HCT116 (cell line): ENCODE measurements around the gene HSPG2. TPM values are rescaled to one million over a fixed set of nuclear protein-coding genes. Genes with fewer than 3 reads are reported as not detected.

Source experiments
- ATAC-seq: fragments of 200-7000 bp; cut with Tn5 transposase; 2 replicates; pipeline ENCODE4 v1.9.1; 2020; ENCODE audit warnings: mild to moderate bottlenecking, moderate library complexity
- BruUV-seq: library from RNA; stranded (reverse); fragments of 400-500 nt; replicated peaks from 2 replicates; lab custom pipeline; 2021; lab: Mats Ljungman, UMichigan
- CTCF ChIA-PET: fragments of 300-600 bp; sonication (Branson Sonifier 250); formaldehyde crosslinking; loops from one replicate; lab custom pipeline; 2021; ENCODE audit warnings: antibody characterized with exemption; lab: Charles Lee
- POLR2A ChIA-PET: fragments of 300-600, 350-600 bp; sonication (Branson Sonifier 250); formaldehyde crosslinking; loops from one replicate; lab custom pipeline; 2021; ENCODE audit warnings: antibody characterized with exemption; lab: Charles Lee
- RAD21 ChIA-PET, 2 experiments: fragments of 300-600 bp; sonication (Branson Sonifier 250); formaldehyde crosslinking; loops; one replicate each; lab custom pipeline; 2023; ENCODE audit warnings: low total read pairs in 2 of 2; ENCODE audit not compliant: uncharacterized antibody in 2 of 2, unreplicated experiment in 2 of 2, low non-redundant PET in 1 of 2; lab: Charles Lee
- DNase-seq: peaks from one replicate; pipeline ENCODE4 v3.0.0-alpha.2; 2010; ENCODE audit warnings: low read depth, low spot score
- H2AFZ ChIP-seq: fragments of 200-600 bp; shearing (Covaris generic), sonication (generic); 2 replicates; pipeline ENCODE4 v1.6.1; 2017; ENCODE audit warnings: low read depth, mixed run types, mixed read lengths, antibody characterized with exemption, low read length; ENCODE audit not compliant: poor library complexity, severe bottlenecking
- H3K27ac ChIP-seq: 2 replicates; pipeline ENCODE4 v1.5.1; 2012; ENCODE audit warnings: low read depth, low read length
- H3K27me3 ChIP-seq: fragments of 200-600 bp; sonication (generic); 2 replicates; pipeline ENCODE4 v1.6.1; 2016; ENCODE audit warnings: mixed run types, low read length, mixed read lengths; ENCODE audit not compliant: insufficient read depth
- H3K36me3 ChIP-seq, 2 experiments: fragments of 200-500 bp in 1 of 2; fragments of 200-600 bp in 1 of 2; sonication (Bioruptor generic) in 1 of 2; sonication (generic) in 1 of 2; 2 replicates each; pipeline versions ENCODE4 v1.5.1 to v1.6.1; 2014 to 2016; ENCODE audit warnings: low read length in 2 of 2, inconsistent platforms in 1 of 2, mixed read lengths in 1 of 2, mixed run types in 1 of 2; ENCODE audit not compliant: insufficient read depth in 2 of 2, control insufficient read depth in 1 of 2
- H3K4me1 ChIP-seq, 2 experiments: fragments of 200-600 bp in 1 of 2; sonication (generic) in 1 of 2; 2 replicates each; pipeline versions ENCODE4 v1.5.1 to v1.6.1; 2012 to 2017; ENCODE audit warnings: low read length in 2 of 2, inconsistent platforms in 1 of 2, mild to moderate bottlenecking in 1 of 2, mixed read lengths in 1 of 2, mixed run types in 1 of 2, moderate library complexity in 1 of 2; ENCODE audit not compliant: insufficient read depth in 2 of 2, control insufficient read depth in 1 of 2
- H3K4me2 ChIP-seq: fragments of 200-600 bp; sonication (generic); 2 replicates; pipeline ENCODE4 v1.6.1; 2017; ENCODE audit warnings: mixed run types, low read length, mixed read lengths
- H3K4me3 ChIP-seq, 2 experiments: fragments of 200-600 bp in 1 of 2; sonication (generic) in 1 of 2; replicated peaks in 1 of 2; 2 replicates each; pipeline ENCODE4 v1.5.1; 2011 to 2016; ENCODE audit warnings: low read length in 2 of 2, control low read depth in 1 of 2, low read depth in 1 of 2, mild to moderate bottlenecking in 1 of 2, mixed read lengths in 1 of 2, mixed run types in 1 of 2
- H3K79me2 ChIP-seq: fragments of 200-600 bp; sonication (generic); 2 replicates; pipeline ENCODE4 v1.6.1; 2017; ENCODE audit warnings: mild to moderate bottlenecking, mixed run types, low read length, moderate library complexity, mixed read lengths; ENCODE audit not compliant: insufficient read depth
- H3K9ac ChIP-seq: fragments of 200-600 bp; sonication (generic); 2 replicates; pipeline ENCODE4 v1.6.1; 2016; ENCODE audit warnings: low read length, mixed read lengths
- H3K9me2 ChIP-seq: fragments of 200-600 bp; sonication (generic), shearing (Covaris generic); 2 replicates; pipeline ENCODE4 v1.6.1; 2017; ENCODE audit warnings: mixed run types, mild to moderate bottlenecking, moderate library complexity; ENCODE audit not compliant: insufficient read depth
- H3K9me3 ChIP-seq, 2 experiments: fragments of 200-500 bp in 1 of 2; fragments of 200-600 bp in 1 of 2; sonication (Bioruptor generic) in 1 of 2; sonication (generic) in 1 of 2; 2 replicates each; pipeline ENCODE4 v1.6.1; 2014 to 2017; ENCODE audit warnings: low read length in 2 of 2, mixed read lengths in 2 of 2, inconsistent platforms in 1 of 2, low read depth in 1 of 2, mild to moderate bottlenecking in 1 of 2, mixed run types in 1 of 2, moderate library complexity in 1 of 2; ENCODE audit not compliant: control insufficient read depth in 1 of 2, insufficient read depth in 1 of 2
- H4K20me1 ChIP-seq: fragments of 200-600 bp; sonication (generic), shearing (Covaris generic); 2 replicates; pipeline ENCODE4 v1.6.1; 2017; ENCODE audit warnings: mixed run types, mild to moderate bottlenecking, moderate library complexity; ENCODE audit not compliant: insufficient read depth
- ATF3 ChIP-seq: IDR thresholded peaks from 2 replicates; pipeline ENCODE4 v1.6.1; 2012
- CBX3 ChIP-seq: IDR thresholded peaks from 2 replicates; pipeline ENCODE4 v1.6.1; 2012; ENCODE audit warnings: low read depth
- CTCF ChIP-seq, 3 experiments: fragments of 200-600 bp in 1 of 3; sonication (generic) in 1 of 3; IDR thresholded peaks in 2 of 3; conservative IDR thresholded peaks in 1 of 3; 2 replicates each; pipeline ENCODE4 v1.5.1; 2012 to 2017; ENCODE audit warnings: low read depth in 2 of 3, low read length in 2 of 3, antibody characterized with exemption in 1 of 3, borderline replicate concordance in 1 of 3, control low read depth in 1 of 3, mild to moderate bottlenecking in 1 of 3, mixed read lengths in 1 of 3, mixed run types in 1 of 3, moderate library complexity in 1 of 3; ENCODE audit not compliant: insufficient read depth in 1 of 3
- EGR1 ChIP-seq: IDR thresholded peaks from 2 replicates; pipeline ENCODE4 v1.6.1; 2012; ENCODE audit warnings: low read depth
- EZH2 ChIP-seq: fragments of 200-600 bp; sonication (generic); IDR thresholded peaks from 2 replicates; pipeline ENCODE4 v1.6.1; 2017; ENCODE audit warnings: antibody characterized with exemption, mixed run types
- EZH2phosphoT487 ChIP-seq: fragments of 200-600 bp; IDR thresholded peaks from 2 replicates; pipeline ENCODE4 v1.6.1; 2018; ENCODE audit warnings: antibody characterized with exemption, borderline replicate concordance
- FOSL1 ChIP-seq: IDR thresholded peaks from 2 replicates; pipeline ENCODE4 v1.6.1; 2012; ENCODE audit warnings: low read depth
- JUND ChIP-seq: IDR thresholded peaks from 2 replicates; pipeline ENCODE4 v1.6.1; 2012
- MAX ChIP-seq: IDR thresholded peaks from 2 replicates; pipeline ENCODE4 v1.6.1; 2012
- POLR2A ChIP-seq: IDR thresholded peaks from 2 replicates; pipeline ENCODE4 v1.7.0; 2011; ENCODE audit warnings: borderline replicate concordance; ENCODE audit not compliant: insufficient read depth, insufficient read length; ENCODE audit errors: extremely low read depth
- POLR2AphosphoS5 ChIP-seq: IDR thresholded peaks from 2 replicates; pipeline ENCODE4 v1.6.1; 2011; ENCODE audit warnings: mild to moderate bottlenecking, low read depth, low read length, moderate library complexity
- RAD21 ChIP-seq: IDR thresholded peaks from 2 replicates; pipeline ENCODE4 v1.6.1; 2012; ENCODE audit warnings: low read depth, mild to moderate bottlenecking
- REST ChIP-seq: IDR thresholded peaks from 2 replicates; pipeline ENCODE4 v1.6.1; 2012; ENCODE audit warnings: low read depth
- SIN3A ChIP-seq: IDR thresholded peaks from 2 replicates; pipeline ENCODE4 v1.6.1; 2012; ENCODE audit warnings: low read depth
- SRF ChIP-seq: IDR thresholded peaks from 2 replicates; pipeline ENCODE4 v1.6.1; 2012; ENCODE audit warnings: low read depth
- TCF7L2 ChIP-seq: IDR thresholded peaks from 2 replicates; pipeline ENCODE4 v1.7.0; 2011; ENCODE audit warnings: borderline replicate concordance, inconsistent platforms; ENCODE audit not compliant: insufficient read depth, insufficient read length; ENCODE audit errors: extremely low read depth
- YY1 ChIP-seq: IDR thresholded peaks from 2 replicates; pipeline ENCODE4 v1.6.1; 2011; ENCODE audit warnings: low read length, low read depth, moderate library complexity, mild to moderate bottlenecking; ENCODE audit not compliant: insufficient replicate concordance; ENCODE audit errors: extremely low read depth
- ZFX ChIP-seq: fragments of 450-650 bp; IDR thresholded peaks from 2 replicates; pipeline ENCODE4 v1.6.1; 2017
- ZNF274 ChIP-seq: fragments of 200-500 bp; sonication (Bioruptor generic); IDR thresholded peaks from 2 replicates; pipeline ENCODE4 v1.6.1; 2014; ENCODE audit warnings: mild to moderate bottlenecking, low read depth, low read length, inconsistent platforms
- intact Hi-C: fragments of 100-400 bp; cut with micrococcal nuclease; formaldehyde crosslinking; loops from 2 replicates; pipeline ENCODE4 v1.10.0; 2022
- total RNA-seq: library from RNA; stranded (reverse); gene quantifications from one replicate; pipeline ENCODE4 v1.2.1, GENCODE V29; 2021; ENCODE audit not compliant: unreplicated experiment

HSPG2 gene
- total RNA-seq, 1 experiment from 2014 or later: 55.7 TPM

GRCh38 chr1:21852282-21853130 is 84.6 kb downstream of the HSPG2 start:
- intact Hi-C loops: no loop called here
- Histone ChIP-seq H3K9ac (no peak overlapping the region), H3K27me3 (no peaks in the 10 kb centered on the region), H3K9me3 (no peaks in the 10 kb centered on the region), H3K4me3 (no peak overlapping the region), H3K36me3 (no peaks in the 10 kb centered on the region; a peak in 1 of 4 replicates), H3K9me2 (no peaks in the 10 kb centered on the region), H2AFZ (no peak overlapping the region), H3K79me2 (no peaks in the 10 kb centered on the region), H3K27ac (no peak overlapping the region), H3K4me1 (no peaks in the 10 kb centered on the region), H3K4me2 (no peak overlapping the region), H4K20me1 (no peaks in the 10 kb centered on the region)
- ChIA-PET CTCF (no interaction called here), POLR2A (no interaction called here), RAD21 (no interaction called here)
- no peak for TF ChIP-seq TCF7L2
- TF ChIP-seq CBX3: no peak
- TF ChIP-seq MAX: no peak
- TF ChIP-seq ZNF274: no peak
- TF ChIP-seq EZH2phosphoT487: no peak
- TF ChIP-seq CTCF (IDR thresholded peaks at IDR 0.05 in 2 of 3, conservative IDR thresholded peaks at IDR 0.05 in 1 of 3; ENCODE audit: borderline replicate concordance in 1 of 3, insufficient read depth in 1 of 3, low read depth in 2 of 3, low read length in 2 of 3): no peak
- TF ChIP-seq ATF3: no peak
- no peak for TF ChIP-seq ZFX
- TF ChIP-seq EZH2: no peak
- no peak for TF ChIP-seq POLR2A
- no peak for TF ChIP-seq POLR2AphosphoS5
- TF ChIP-seq REST: no peak
- no peak for TF ChIP-seq RAD21
- no peak for TF ChIP-seq SIN3A
- TF ChIP-seq YY1: no peak
- TF ChIP-seq EGR1: no peak
- no peak for TF ChIP-seq JUND
- no peak for TF ChIP-seq SRF
- TF ChIP-seq FOSL1: no peak
- ATAC-seq: no peak
- BruUV-seq: no TSS peak
- DNase-seq: no peak
